ENCODE data around the gene ZNF391.
"Not testable (repeated sequence)": the region's sequence is repeated elsewhere in the genome, so short reads cannot be mapped to it uniquely, and the experiment has no call there.

The ZNF391 gene

DNA sequence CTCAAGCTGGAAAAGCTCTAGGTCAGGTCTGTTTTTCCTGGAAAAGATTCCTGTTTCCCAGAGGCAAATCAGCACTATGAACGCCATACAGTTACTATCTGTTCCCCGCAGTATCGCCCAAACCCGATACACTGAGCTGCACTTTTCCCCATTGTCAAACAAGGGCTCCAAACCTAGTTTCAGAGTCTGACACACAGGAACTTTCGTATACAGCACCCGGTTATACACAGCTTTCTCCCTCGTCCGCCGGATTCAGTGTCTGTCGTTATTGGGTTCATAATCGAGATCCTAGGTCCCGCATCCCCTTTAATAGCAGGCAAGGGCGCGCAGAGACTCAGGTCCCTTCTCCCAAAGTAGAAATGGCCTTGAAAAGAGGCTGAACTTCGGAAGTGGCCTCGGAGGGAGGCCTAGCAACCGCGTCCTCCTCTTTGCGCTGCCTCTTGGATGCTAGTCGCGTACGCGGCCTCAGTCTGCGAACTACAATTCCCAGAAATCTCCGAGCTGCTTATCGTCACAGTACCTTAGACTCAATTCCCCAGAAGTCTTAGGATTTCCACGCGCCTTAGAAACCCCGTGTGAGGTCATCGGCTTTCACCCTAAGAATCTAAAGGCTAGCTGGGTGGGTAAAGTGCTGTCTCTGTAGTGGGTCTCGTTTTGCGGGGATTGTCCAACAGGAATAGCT is 34.2 kb downstream of the ZNF391 start:
- DNase-seq (ENCODE audit: low read depth in 2 of 3, low spot score in 2 of 3) = no peak

DNA sequence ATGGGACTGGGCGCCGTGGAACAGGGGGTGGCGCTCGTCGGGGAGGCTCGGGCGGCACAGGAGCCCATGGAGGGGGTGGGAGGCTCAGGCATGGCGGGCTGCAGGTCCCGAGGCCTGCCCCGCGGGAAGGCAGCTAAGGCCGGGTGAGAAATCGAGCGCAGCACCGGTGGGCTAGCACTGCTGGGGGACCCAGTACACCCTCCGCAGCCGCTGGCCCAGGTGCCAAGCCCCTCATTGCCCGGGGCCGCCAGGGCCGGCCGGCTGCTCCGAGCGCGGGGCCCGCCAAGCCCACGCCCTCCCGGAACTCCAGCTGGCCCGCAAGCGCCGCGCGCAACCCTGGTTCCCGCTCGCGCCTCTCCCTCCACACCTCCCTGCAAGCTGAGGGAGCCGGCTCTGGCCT is 36.3 kb downstream of the ZNF391 start:
- DNase-seq (ENCODE audit: low read depth in 2 of 3, low spot score in 2 of 3) = not testable (repeated sequence)

DNA sequence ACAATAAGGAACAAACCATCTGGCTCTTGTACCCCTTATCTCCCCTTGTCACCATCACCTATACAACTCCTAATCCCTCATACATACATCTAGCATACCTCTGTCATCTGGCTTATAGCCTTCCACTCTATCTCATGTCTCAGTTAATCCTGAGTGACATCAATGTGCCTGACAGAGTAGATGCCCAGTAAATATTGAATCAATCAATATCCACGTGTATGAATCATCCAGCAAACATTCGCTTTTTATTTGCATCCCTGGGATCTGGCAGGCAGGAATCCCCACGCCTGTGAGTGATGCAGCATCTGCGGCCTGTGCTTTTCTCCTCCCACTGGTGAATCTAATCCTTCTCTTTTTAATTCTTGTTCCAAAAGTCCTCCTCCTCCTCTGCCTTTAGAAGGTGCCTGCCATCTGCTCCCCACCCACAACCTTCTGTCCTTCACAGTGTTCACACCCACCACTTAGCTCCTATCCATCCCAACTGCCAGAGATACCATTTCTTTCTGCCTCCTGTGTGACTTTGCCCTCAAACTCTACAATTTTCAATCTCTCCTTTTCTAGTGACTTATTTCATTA is 37.6 kb downstream of the ZNF391 start:
- DNase-seq (ENCODE audit: low read depth in 2 of 3, low spot score in 2 of 3) = no peak

DNA sequence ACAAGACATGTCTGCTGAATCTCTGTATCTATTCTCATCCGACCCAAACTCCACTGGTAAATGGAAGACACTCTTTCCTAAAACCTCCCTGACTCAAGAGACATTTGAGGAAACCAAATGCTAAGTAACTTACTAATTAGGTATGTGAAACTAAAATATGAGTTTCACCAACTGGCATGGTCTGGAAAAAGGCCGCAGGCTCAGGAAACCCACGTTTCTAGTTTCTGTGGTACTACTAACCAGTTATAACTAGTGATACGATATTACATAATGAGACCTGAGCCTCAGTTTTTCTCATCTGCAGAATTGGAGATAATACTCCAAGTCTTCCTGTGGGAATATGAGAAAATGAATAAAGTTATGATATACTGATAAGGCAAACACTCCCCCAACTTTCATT is 39.9 kb downstream of the ZNF391 start:
- no peak for DNase-seq (ENCODE audit: low read depth in 2 of 3, low spot score in 2 of 3)

DNA sequence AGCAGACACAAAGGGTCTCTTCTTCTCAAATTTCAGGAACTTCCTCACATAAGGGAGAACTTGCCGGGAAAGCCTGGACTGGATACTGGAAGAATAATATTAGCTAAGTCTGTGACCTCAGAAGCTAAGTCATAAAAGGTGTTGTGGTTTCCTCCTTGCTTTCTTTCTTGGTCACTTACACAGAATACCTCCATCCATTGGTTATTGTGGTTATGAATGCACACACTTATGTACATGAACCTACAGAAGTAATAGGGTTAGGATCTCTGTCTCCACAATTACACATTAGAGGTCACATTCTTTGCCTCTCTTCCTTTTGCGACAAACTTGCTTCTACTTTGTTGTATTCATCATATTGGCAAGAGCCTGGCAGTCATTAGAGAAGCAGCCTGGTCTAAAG is 40.4 kb downstream of the ZNF391 start:
- DNase-seq (ENCODE audit: low read depth in 2 of 3, low spot score in 2 of 3) = no peak

DNA sequence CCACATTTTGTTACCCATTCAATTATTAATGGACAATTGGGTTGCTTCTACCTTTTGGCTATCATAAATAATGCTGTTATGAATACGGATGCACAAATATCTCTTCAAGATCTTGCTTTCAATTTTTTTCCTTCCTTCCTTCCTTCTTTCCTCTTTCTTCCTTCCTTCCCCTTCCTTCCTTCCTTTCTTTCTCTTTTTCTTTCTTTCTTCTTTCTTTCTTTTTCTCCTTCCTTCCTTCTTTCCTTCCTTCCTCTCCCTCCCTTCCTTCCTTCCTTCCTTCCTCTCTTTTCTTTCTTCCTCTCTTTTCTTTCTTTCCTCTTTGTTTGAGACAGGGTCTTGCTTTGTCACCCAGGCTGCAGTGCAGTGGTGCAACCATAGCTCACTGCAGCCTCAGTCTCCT is 45.2 kb downstream of the ZNF391 start:
- no peak for DNase-seq (ENCODE audit: low read depth in 2 of 3, low spot score in 2 of 3)

DNA sequence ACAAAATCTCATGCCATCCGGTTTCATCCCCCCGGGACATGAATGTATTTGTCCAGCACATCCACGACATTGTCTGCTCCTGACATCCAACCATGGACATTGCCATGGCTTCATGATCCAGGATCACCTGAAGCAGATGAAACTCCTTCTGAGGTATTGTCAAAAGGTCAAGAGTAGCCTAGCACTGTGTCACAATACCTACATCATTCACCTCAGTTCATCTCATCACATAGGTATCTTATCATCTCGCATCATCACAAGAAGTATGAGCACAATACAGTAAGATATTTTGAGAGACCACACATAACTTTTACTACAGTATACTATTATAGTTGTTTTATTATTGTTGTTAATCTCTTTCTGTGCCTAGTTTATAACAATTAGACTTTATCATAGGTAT is 50.8 kb downstream of the ZNF391 start:
- DNase-seq (ENCODE audit: low read depth in 2 of 3, low spot score in 2 of 3) = no peak

DNA sequence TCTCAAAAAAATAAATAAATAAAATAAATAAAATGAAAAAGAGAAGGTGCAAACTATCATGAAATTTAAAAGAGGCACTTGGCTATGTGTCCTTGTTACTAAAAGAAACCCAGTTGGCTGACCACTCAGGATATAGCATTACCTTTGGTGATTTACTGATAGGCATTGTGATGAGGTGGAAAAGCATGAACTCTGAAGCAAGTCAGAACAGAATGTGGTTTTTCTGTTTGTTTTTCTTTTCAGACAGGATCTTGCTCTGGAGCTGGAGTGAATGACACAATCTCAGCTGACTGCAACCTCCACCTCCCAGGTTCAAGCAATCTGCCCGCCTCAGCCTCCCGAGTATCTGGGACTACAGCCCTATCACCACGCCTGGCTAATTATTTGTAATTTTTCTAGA is 52.4 kb downstream of the ZNF391 start:
- no peak for DNase-seq (ENCODE audit: low read depth in 2 of 3, low spot score in 2 of 3)

DNA sequence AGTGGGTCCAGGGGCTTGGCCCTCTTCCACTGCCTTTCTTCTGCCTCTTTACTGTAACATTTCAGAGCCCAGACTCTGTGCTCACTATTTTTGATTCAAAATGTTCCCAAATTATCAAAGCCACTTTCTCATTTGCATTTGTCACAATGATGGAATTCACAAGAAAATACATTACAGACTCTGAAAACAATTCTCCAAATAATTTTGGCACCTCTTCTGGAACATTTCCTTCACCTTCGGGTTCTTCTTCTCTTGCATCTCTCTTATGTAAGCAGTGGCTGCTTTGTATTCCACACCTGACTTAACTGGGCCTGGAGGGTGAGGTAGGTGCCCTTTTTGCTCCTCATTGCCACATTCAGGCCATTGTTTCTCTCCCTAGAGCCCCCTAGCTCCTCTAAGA is 54.4 kb downstream of the ZNF391 start:
- DNase-seq (ENCODE audit: low read depth in 2 of 3, low spot score in 2 of 3) = no peak

DNA sequence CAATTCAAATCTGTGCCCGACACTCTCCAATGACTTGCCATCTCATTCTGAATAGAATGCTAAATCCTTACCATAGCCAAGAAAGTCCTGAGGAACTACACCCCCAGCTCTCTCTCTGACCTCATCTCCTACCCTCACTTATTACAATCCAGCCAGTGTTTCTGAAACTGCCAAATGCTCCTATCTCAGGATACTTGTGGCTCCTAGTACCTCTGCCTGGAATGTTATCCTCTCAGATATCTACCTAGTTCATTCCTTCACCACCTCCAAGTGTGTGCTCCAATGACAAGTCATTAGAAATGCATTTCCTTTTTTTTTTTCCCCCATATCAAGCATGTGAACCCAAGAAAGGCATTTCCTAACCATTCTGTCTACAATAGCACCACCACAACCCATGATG is 59.9 kb downstream of the ZNF391 start:
- no peak for DNase-seq (ENCODE audit: low read depth in 2 of 3, low spot score in 2 of 3)

DNA sequence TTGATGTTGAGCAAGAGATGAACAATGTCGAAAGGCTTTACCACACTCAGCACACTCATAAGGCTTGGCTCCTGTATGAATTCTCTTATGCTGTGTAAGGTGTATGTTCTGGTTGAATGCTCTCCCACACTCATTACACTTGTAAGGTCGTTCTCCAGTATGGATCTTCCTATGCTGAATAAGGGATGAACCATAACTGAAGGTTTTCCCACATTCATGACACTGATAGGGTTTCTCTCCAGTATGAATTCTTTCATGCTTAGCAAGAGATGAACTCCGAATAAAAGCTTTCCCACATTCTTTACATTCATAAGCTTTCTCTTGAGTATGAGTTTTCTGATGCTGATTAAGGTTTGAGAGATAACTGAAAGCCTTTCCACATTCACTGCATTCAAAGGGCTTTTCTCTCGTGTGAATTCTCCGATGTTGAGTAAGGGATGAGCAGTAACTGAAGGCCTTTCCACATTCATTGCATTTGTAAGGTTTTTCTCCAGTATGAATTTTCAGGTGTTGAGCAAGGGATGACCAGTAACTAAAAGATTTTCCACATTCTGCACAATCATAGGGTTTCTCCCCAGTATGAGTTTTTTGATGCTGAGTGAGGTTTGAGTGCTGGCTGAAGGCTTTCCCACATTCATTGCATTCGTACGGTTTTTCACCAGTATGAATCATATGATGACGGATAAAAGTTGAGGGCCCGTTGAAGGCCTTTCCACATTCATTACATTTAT is 63.3 kb downstream of the ZNF391 start:
- no peak for DNase-seq (ENCODE audit: low read depth in 2 of 3, low spot score in 2 of 3)

DNA sequence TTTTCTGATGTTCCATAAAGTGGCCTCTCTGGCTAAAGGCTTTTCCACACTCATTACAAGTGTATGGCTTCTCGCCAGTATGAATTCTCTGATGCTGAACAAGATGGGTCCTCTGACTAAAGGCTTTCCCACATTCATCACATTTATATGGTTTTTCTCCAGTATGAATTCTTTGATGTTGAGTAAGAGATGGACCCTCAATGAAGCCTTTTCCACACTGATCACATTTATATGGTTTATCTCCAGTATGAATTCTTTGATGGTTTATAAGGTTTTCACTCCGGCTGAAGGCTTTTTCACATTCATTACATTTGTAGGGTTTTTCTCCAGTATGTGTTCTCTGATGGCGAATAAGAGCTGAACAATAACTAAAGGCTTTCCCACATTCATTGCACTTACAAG is 63.9 kb downstream of the ZNF391 start:
- DNase-seq (ENCODE audit: low read depth in 2 of 3, low spot score in 2 of 3) = no peak
